ENCODE results near the gene THBS1. TPM values are rescaled to one million over a fixed set of nuclear protein-coding genes. Genes with fewer than 3 reads are reported as not detected.
A peak's percentile ranks its signal among the peaks of the same experiment; 100 is the strongest.

Gene THBS1
- polyA plus RNA-seq (ENCODE audit: insufficient read length in 12 of 12): 100 to 1,000 TPM in 2 of 12 donors, 10 to 100 TPM in 10; 36.7 to 187 (median 66.9) TPM
- long read RNA-seq, donor 1, partial matches to known transcripts: 5 of 7 reads
- long read RNA-seq, donor 1, other reads (novel, unspliced or antisense): 0 of 7 reads
- long read RNA-seq, donor 2: 0 reads
- long read RNA-seq, donor 3, partial matches to known transcripts: 0 of 2 reads
- long read RNA-seq, donor 3, other reads (novel, unspliced or antisense): 0 of 2 reads
- long read RNA-seq, donor 4: 0 reads
- long read RNA-seq, donor 5, partial matches to known transcripts: 34 of 34 reads
- long read RNA-seq, donor 5, other reads (novel, unspliced or antisense): 0 of 34 reads
- long read RNA-seq, donor 6: 0 reads
- long read RNA-seq, donor 7, partial matches to known transcripts: 0 of 3 reads
- long read RNA-seq, donor 7, other reads (novel, unspliced or antisense): 0 of 3 reads
- long read RNA-seq, donor 8, full-length matches to known transcripts: 2 of 2 reads
- long read RNA-seq, donor 8, partial matches to known transcripts: 0 of 2 reads
- long read RNA-seq, donor 8, other reads (novel, unspliced or antisense): 0 of 2 reads
- long read RNA-seq, donor 9: 0 reads
- long read RNA-seq, donor 10: 0 reads
- long read RNA-seq, donor 11, full-length matches to known transcripts: 2 of 2 reads
- long read RNA-seq, donor 11, partial matches to known transcripts: 0 of 2 reads
- long read RNA-seq, donor 11, other reads (novel, unspliced or antisense): 0 of 2 reads

DNA sequence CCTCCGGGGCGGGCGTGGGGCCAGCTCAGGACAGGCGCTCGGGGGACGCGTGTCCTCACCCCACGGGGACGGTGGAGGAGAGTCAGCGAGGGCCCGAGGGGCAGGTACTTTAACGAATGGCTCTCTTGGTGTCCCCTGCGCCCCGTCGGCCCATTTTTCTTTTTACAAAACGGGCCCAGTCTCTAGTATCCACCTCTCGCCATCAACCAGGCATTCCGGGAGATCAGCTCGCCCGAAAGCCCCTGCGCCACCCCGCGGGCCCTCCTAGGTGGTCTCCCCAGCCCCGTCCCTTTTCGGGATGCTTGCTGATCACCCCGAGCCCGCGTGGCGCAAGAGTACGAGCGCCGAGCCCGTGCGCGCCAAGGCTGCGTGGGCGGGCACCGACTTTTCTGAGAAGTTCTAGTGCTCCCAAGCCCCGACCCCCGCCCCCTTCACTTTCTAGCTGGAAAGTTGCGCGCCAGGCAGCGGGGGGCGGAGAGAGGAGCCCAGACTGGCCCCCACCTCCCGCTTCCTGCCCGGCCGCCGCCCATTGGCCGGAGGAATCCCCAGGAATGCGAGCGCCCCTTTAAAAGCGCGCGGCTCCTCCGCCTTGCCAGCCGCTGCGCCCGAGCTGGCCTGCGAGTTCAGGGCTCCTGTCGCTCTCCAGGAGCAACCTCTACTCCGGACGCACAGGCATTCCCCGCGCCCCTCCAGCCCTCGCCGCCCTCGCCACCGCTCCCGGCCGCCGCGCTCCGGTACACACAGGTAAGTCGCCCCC, at the start of gene THBS1:
TSS of gene THBS1 (plus strand) at position 595 of the 757 bp plus-strand sequence. CDS start 779 bp downstream, outside the sequence.
- DNase-seq: peak; percentile 90

DNA sequence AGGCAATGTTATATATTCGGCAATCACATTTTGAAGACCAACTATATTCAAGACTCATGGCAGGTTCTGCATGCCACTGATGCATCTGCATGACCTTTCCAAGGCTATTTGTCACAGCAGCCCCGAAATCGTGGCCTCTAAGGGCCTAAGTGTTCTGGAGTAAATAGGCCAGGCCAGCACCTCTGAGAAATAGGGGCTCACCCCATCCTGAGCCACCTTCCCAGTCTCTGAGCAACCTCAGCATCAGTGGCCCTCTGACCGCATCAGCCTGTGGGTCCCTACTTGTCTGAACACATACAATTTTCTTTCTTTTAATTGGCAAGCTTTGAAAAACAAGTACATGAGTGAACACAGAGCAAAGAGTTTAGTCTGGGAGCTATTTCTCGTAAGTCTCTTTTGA, 45.9 kb upstream of the THBS1 start:
- DNase-seq: no peak

DNA sequence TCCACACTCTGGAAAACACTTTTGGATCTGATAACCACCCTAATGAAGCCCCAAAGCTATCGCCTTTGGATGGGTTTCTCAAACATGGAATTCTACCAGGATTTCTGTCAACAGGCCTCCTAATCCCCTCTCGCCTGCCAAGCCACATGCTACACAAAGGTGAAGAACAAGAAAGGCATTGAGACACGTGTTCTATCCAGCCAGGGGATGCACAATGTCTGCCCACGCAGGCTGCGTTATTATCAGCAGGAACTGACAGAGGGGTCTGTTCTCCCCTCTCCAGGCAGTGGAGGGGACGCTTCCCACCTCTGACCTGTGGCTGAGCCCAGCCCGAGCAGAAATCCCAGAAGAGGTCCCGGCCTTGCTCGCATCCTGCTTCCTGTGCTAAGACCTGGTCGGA, 45.4 kb upstream of the THBS1 start:
- DNase-seq: no peak

DNA sequence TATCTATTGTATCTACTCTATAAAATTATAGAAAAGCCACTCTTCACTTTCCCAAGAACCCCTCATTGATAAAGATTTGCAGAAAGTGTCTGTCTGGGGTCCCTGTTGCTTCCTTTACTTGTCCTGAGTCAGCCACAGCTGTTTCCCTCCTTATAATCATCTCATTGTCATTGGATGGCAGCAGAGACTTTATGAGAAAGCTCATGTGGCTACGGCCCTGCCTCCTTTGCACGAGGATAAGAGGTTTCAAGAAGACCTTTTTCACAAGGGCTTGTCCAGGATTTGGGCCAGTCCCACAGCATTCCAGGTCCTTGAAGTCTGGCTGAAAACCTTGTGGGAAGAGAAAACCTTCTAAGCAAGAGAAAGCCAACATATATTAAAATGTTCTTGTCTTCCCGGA, 41.9 kb upstream of the THBS1 start:
- DNase-seq: no peak

DNA sequence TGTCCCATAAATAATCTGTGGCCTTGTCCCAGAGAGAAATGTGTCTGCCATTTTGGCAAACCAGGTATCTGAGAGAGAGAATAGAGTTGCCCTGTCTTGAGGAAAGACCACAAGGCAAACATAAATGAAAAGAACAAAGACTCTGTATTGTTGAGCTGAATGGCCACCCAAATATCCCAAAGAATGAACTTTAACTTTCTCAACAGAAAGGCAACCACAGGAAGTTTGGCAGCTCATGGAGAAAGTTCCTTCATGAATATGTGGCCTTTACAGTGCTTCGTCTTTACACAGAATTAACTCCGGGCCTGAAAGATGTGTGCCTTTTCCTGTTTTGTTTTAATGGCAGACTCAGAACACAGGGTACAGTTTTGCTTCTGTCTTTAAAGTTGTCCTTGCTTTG, 41.4 kb upstream of the THBS1 start:
- no peak for DNase-seq

DNA sequence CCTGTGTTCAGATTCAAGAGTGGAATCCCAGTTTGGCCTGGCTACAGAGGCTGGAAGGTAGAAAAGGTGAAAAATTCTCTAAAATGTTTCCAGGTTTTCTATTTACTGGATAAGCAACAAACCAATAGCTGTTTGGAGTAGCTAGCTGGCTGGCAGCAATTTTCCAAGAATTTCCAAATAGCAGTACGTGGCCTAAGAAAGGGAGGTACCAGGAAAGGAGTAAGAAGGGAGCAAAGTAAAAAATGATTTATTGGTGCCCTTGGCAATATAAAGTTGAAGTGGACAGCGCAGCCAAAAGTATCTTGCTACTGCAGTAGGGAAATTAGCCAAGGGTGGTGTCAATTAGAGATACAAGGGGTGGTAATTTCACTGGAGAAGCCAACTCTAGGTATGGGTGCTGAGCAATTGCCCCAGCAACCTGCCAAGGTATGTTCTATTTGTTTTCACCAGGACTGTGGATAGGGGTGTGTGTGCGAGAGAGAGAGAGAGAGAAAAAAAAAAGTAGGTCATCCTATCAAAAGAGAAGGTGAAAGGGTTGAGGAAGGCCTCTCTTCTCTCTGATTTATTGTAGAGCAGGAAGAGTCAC, 40.8 kb upstream of the THBS1 start:
- DNase-seq: no peak

DNA sequence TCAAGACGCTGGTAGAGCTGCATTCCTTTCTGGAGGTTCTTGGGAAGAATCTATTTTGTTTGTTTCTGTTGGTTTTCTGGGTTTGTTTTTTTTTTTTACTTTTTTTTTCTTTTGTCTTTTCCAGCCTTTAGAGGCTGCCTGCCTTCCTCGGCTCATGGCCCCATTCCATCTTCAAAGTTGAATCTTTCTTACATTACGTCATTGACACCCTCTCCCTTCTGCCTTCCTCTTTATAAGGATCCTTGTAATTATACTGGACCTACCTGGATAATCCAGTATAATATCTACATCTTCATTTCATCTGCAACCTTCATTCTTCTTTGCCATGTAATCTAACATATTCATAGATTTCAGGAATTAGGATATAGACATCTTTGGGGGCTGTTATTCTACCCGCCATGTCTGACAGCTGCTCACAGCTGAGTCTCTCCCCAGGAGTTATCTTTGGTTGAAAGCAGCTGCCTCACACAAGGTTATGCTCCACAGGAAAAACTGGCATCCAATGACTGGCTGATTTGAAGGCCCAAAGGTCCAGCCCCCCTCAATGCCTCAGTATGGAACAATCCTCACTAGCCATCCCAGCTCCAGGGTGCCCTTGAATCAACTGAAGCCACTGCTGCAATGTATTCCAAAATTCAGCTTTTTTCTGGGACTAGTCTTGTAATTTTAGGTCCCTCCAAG, 38.4 kb upstream of the THBS1 start:
- DNase-seq: no peak

DNA sequence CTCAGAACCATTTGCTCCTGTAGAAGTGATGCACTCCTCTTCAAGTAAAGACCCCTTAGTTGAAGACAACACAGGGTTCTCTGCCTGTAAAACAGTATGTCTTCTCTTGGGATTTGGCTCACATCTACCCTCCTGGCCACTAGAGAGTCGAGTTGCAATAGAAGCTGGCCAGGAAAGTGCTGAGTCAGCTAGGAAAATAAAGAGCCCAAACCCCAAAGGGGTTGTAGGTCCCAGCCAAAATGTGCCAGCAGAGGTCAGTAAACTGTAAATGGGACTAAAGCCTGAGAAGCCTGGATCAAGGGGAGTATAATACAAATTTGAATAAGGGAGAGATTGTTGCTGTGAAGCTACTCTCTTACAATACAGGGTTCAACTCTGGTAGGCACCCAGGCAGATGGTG, 37.2 kb upstream of the THBS1 start:
- DNase-seq: no peak

DNA sequence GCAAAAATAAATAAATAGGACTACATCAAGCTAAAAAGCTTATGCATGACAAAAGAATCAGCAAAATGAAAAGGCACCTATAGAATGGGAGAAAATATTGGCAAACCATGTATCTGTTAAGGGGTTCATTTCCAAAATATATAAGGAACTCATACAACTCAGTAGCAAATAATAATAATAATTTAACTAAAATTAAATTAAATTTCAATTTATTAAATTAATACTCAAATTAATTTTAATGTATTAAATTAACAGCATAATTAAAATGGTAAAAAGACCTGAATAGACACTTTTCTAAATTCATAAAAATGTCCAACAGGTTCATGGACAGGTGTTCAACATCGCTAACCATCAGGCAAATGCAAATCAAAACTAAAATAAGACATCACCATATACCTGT, 34.0 kb upstream of the THBS1 start:
- DNase-seq: no peak

DNA sequence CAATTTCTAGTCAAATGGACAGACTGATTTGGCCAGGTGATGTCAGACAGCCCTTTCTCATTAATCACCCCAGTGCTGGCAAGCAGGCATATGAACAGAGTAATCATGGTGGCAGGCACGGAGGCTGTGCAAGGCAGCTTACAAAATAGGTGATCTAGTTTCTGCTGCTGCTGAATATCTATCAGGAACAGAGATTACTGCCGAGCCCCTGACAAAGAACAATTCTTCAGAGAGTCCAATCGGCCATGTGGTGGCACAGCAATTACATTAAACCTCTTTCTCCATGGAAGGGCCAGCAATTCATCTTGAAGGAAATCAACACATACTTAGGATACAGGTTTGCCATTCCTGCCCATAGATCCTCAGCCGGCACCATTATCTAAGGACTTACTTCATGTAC, 32.3 kb upstream of the THBS1 start:
- DNase-seq: no peak

DNA sequence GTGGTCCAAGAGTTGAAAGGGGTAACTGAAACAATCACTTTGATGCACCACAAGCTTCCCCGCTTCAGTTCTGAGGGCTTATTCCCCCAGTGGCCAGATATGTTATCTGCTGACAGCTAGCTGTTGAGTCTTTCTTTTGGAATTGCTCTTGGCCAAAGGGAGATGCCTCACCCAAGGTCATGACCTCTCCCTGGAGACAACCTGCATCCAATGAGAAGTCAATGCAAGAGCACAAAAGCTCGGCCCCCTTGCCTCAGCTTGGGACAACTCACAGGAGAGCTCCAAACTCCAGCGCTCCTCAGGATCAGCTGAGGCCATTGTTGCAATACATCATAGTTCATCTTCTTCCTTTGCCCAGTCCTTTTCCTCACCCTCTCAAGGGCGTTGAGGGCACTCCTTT, 31.0 kb upstream of the THBS1 start:
- no peak for DNase-seq

DNA sequence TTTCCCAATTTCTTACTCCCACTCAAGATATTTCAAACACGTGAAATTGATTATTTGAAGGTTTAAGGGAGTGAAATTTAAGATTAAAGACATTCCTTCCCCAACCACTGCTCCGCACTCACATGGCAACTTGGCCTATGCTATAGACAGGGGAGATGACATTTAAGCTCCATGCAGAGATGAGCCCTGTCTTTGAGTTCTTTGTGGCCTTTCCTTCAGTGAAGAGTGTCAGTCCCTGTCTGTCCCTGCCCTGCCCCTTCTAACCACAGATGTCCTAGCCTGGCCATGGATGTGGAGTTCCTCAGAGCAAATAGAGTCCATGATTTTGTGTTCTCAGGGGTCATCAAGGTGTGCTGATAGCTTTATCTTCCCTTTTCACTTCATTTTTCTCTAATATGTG, 29.4 kb upstream of the THBS1 start:
- no peak for DNase-seq

DNA sequence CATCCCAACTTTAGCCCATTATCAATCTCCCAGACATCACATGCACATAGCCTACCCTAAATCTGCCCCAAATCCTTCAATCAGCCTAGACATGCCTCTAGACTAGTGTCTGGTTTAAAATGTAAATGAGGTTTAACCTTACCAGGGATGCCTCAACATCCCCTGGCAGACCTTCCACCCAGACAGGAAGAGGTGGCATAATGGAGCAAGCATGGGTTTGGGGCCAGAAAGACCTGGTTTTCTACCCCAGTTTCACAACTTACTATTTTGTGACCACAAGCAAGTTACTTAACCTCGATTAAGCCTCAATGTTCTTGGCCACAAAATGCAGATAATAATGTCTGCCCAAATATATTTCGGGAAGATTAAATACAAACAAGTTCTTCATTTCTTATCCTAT, 28.3 kb upstream of the THBS1 start:
- DNase-seq: no peak

DNA sequence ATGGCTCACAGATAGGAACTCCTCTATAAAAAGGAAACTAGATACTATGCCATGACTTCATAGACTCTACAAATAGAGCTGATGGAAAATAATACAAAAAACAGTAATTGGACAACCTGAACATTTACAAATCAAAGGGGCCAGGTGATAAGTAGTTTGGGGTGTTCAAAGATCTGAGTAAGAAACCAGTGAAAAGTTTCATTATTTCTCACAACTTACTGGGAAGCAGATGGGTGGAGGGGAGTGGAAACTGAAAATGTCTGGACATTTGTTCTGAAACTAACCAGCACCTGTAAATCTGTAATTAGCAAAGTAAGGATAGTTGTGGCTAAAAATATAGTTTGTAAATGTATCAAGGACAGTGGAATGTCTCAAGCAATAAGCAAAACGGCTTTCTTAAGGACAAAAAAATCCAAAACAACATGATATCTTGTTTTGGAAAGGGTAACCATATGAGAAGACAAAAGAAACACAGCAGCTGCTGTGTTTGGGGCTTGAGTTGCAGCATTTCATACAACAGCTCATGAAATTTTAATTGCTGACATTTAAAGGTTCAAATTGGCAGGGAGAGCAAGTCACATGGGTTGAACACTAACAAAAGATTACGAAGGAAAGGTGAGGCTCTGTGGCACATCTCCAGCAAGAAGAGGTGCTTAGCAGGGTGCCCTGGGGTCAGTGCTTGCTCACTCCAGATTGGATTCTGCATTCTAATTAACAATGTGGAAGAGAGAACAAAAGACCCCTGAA, 26.8 kb upstream of the THBS1 start:
- no peak for DNase-seq

DNA sequence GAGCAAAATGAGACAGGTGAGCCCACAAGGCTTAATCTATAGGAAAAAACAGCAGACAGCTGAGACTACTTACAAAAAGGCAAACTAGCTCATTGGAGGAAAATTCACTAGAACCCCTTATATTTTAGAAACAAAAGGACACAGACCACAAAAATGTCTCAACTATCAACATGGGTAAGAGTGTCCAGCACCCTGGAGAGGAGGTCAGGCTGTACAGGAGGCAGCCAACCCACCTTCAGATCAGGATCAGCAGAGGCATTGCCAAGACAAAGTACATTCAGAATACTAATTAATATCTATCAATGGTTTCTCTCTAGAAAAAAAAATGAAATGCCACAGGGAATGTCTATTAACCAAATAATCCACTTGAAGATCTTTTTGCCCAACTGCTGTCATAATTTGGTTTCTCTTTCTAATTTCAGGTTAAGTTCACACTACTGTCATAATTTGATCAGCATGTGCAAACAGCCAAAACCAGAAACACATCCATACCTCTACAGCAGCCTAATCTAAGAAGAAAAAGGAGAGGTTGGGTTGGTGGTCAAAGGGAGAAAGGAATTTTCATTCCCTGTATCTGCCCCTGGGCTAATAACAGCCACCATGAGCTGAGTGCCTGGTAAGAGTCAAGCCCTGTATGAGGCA, 26.0 kb upstream of the THBS1 start:
- no peak for DNase-seq

DNA sequence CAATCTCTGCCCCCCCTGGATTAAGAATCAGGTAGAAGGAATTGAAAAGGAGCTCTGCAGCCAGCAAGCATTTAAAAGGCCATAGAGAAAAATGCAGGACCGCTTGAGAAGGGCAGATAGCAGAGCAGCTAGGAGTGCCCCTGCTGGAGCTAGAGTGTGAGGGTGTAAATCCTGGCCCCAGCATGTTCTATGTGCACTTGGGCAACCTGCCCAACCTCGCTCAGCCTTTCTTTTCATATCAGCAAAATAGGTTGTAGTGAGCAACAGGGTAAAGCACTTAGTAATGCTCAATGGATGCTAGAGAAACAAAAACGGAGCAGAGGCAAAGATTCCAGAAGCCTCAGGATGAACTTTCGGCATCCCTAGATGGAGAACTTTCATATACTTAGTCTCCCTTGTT, 25.0 kb upstream of the THBS1 start:
- DNase-seq: no peak

DNA sequence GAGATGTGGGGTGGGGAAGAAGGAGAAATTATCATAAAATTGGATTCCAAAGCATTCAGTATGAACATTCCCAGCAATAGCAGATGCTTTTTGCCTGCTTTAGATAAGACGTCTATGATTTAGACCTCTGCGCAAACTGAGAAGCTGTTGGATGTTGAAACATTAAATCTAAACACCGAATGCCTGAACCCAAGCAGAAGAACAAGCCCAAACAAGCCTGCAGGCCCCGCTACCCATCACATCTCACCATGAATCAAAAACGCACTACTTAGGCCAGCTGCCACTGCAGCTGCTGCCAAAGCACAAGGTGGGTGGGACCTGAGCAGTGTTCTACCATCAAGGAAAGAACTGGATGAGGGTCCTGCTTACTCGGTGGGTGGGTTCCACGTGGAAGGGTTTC, 24.4 kb upstream of the THBS1 start:
- DNase-seq: no peak

DNA sequence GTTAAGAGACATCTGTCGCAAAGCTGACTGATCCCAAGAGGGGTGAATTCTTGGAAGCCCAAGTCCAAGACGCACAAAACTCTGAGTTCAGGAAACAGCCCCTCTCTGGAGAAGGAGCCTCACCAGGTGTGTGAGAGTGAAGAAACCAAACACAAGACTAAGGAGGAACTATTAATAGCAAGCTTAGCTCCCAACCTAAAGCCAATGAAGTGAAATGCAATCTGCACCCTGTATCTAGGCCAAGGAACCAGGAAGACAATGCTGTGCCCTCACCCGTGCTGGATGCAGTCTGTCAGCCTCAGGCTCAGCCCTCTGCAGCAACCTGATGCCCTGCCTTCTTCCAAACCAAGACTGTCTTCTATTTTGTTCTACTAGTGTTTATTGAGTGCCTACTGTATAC, 22.5 kb upstream of the THBS1 start:
- DNase-seq: no peak

DNA sequence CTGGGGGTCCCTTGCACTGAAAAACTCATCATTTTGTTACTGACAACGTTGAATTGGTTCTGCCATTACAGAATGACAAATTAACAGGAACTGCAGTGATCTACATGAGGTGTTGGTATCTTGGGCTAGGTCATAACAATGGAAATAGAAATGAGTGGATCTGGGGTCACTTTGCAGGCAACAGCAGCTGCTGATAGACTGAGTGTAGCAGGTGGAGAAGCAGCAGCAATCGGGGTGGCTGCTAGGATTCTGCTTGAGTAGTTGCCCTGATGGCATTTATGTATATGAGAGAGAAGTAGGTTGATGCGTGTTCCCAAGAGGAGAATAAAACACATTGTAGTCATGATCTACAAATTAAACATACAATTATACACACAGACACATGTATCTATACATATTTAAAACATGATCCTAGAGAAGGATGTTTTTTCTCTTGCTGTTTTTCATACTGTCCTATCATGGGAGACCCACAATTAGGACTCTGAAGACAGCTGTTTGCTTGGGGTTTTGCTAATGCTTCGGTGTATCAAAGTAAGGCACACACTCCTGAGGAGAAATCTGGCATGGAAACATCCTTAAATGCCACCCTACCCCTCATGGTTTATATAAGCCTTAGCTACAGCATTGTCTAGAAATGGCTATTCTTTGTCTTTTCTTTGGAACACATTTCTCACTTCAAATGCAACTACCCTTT, 15.8 kb upstream of the THBS1 start:
- no peak for DNase-seq

DNA sequence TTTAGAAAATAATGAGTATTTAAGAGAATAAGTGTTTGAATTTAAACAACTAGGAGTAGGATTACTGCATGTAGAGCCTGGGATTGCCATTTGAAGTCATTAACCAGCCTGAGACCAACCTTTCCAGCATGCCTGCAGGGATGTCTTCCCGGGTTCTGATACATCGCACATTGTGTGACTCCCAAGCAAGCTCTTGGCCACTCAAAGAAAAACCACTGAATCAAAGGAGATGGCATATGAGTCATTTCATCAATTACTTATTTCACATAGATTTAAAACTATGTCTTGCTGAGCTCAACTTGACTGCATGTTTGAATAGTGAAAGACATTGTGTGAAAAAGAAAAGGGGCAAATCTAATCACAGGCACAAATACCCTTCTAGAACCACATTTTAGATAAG, 15.0 kb upstream of the THBS1 start:
- no peak for DNase-seq
